HG03575 (cell line): ENCODE results near the gene HECW1.

Experiments used
- ATAC-seq: cut with Tn5 transposase; IDR thresholded peaks from one replicate; pipeline ENCODE4 v1.9.1; 2021; ENCODE audit not compliant: unreplicated experiment, insufficient number of reproducible peaks, low FRiP score; ENCODE audit errors: extremely low read depth

The HECW1 gene

DNA sequence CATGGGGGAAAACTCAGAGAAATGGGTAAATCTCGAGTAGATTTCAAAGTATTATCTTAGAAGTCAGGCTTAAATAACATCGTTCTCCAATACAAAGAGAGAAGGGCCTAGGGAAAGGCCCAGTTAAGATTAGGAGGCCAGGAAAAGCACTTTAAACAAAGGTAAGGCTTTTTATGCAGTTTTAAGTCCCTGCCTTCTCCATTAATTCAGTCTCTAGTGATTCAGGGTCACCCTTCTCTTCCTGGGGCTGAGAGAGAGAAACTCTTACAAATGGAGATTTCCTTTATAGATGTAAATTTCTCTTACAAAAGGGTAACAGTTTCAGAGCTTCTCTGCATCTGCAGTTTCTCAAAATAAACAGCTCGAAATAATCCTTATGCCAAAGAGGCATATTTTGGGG lies 179.3 kb downstream of the HECW1 start:
- ATAC-seq = no peak

DNA sequence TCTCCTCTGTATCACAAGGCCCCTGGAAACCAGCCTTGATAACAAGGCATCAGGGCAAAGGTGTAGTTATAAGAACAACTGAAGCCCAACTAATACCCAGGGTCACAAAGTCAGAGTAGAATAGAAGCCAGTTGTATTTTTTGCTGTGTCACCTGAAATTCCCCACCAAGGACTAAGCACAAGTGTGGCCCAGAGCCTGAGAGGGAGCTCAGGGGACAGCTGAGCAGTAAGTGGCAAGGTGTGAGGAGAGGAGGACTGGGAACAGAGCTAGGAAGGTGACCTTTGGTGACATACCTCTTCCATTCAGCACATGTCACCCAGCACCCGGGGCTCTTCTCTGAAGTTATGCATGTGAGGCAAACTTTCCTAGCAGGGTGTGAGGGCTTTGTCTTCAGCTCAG lies 179.9 kb downstream of the HECW1 start:
- no peak for ATAC-seq

DNA sequence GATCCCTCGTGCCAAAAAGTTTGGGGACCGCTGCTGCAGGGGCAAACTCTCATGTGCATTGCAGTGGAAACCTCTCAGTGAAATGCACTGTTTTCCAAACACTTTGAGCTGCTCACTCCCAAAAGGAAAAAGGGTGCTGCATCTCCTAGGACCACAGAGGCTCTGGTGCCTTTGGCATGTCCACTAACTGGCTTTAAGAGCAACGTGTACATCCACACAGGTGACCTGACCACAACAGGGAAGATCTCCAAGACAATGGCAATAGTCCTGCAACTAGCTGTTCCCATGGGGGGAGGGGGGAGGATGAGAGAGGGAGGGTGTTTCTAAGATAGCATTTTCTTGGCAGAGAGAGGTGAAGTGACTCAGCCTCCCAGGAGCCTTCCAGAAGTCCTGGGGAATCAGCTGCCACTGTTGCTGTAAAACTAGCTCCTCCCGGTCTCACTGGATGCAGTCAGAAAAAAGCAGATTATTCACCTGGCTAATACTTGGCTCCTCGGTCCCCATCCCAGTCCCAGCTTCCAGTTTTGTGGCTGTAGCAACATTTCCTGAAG lies 181.7 kb downstream of the HECW1 start:
- no peak for ATAC-seq

DNA sequence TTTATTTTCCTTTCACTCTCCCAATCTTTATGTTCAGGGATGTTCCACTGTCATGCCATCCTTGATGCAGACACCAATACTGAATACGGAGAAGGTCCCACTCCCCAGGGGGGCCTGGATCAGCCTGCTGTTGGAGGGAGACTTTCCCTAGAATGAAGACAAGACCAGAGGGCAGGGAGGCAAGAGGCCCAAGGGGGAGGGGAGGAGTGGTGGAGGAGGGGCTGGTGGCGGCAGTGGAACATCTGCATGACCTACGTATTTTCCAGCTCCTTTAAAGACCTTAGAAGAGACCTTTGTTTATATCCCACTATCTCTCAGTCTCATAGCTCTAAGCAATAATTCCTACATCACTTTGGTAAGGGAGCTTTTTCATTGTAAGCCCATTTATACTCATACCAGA lies 183.0 kb downstream of the HECW1 start:
- ATAC-seq = no peak

DNA sequence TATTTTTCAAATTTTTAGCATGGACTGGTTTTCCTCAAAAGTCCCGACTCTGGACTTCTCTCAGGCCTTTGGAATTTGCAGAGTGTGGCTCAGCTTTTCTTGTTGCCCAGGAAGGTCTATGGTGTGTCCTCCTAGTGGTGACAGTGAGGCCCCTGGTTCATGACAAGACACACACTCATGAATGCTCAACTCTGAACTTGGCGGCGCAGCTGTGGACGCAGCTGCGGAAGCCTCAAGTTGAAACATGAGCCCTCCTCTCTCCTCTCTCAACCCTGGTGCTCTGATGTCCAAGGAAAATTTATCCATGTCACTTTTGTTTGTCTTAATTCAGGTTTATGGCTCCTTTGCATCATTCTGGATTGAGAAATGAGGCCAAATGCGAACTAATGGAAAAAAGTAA lies 183.9 kb downstream of the HECW1 start:
- ATAC-seq = no peak

DNA sequence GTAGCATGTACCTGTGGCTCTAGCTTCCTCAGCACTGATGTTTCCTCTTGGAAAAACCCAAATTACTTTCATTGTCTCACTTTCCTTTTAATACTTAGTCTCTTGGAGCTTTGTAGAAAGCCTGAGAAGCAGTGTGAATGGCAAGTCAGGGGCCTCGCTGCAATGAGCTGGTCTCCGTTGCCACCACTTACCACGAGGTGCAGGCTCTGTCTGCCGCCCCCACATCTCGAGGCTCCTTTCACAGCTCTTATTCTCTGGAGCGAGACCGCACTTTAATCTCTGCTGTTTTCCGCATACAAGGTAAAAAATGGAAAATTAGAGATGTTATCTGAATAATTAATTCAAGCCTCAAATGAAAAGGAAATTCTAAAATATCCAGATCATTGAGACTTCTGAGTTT lies 186.2 kb downstream of the HECW1 start:
- no peak for ATAC-seq

DNA sequence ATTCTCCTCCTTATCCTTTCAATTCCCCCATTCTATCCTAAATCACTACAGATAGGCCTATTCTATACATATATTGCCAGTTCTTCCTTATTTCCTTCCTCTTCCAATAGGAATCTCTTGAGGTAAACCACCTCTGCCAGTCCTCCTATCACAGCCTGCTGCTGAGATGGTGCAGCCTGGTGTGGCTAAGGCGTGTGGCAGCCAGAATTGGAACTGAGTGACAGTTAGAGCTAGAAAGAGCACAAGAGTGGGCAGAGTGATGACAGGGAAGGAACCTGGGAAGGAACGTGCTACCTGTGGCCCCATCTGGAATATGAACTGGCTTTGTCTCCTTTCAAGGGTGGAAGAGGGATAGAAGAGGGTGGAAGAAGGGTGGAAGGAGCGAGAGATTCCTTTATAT lies 187.7 kb downstream of the HECW1 start:
- no peak for ATAC-seq

DNA sequence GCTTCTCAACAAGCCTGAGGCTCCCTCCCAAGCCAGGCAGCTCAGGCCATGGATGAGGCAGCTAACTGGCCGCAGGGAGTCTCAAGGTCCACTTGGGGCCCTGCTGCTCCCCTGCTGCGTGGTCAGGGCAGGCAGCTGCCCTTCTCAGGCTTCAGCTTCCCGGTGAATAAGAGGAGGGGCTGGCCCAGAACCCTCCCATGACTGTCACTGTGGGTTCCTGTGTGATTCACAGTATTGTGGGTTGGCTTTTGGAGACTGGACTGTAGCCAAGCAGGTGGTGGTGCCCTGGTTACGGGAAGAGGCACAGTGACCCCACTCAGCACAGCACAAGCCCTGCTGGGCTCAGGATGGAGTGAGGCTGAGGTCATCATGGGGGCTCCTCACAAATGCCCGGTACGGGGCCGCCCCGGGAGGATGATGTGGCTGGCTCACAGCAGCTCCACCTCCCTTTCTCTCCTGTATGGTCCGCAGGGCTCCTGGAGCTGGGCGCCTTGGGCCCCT lies 189.8 kb downstream of the HECW1 start:
- no peak for ATAC-seq

DNA sequence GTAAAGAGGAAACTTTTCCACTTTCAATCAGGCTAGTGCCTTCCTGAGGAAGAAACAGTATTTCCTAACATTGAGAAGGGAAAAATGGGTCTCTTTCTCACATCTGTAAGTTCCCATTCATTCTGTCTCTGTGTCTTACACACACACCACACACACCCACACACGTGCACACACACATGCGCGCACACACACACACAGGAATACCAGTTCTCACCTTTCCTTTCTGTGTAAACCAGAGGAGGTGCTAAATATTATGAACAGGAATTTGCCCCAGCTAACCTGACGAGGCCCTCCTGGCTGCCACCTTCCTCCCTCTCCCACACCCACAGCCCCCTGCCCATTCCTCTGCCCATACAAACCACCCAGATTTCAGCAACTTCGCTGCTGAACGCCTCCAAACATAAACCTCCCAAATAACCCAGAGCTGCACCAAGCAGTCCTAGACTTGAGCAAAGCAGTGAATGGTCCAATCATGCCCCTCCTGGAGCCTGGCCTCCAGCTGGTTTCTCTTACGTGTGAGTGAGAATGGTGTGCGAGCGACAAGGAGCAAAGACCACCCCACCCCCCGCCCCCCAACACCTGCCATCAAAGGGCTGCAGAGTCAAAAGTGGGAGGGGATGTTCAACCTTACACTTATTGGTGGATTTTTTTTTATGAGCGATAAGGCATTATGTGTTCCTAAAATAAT lies 190.5 kb downstream of the HECW1 start:
- ATAC-seq = no peak

DNA sequence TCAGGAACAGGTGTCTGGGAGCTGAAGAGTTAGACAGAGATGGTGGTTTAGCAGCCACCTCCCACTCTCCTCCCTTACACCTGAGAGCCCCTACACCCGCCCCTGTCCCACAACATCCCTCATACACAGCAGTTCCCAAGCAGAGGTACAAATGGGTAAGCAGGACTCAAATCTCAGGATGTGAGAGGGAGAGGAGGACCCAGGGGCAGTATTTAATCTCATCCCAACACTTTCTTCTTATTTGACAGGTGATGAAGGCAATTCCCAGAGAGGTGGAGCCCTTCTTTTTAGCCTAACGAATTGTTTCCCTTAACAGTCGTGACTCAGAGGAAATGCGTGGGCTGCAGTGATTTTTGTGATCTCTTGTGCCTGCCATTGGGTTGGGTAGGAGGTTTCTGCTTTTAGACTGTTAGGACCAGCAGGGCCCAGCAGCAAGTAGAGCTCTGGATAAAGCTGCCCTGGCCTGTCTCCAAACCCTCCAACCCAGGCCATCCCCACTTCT lies 191.3 kb downstream of the HECW1 start:
- no peak for ATAC-seq

DNA sequence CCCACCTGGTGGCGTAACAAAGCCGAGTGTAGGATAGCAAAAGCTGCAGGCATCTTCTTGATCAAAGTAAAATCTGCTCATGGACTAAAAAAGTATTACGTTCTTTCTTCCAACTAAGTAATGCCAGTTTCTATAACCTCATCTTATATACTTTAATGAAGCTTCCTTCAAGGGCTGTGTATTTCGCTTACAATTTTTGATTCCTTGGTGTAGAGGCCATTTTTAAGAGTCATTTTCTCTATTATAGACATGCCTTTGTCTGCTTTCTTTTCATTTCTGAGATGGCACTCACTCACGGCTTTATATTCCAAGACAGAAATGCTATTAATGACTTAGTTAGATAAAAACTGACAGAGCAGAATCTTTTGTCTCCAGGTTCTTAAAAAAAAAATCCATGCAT lies 194.0 kb downstream of the HECW1 start:
- ATAC-seq = no peak

DNA sequence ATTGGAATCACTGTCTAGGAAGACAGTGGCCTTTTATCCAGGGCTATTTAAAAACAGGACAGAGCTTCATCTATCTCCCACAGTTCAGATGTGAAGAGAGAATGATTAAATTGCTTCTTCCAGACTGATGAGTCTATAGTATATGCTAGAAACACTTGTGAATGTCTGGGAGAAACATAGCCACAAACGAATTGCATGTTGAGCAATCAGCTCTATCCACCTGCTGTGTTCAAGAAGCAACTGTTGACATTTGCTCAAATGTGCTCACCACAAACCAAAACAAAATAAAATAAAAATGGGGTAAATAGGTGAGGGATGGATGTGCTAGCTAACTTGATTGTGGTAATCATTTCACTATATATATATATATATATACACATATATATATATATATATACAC lies 195.1 kb downstream of the HECW1 start:
- ATAC-seq = no peak

DNA sequence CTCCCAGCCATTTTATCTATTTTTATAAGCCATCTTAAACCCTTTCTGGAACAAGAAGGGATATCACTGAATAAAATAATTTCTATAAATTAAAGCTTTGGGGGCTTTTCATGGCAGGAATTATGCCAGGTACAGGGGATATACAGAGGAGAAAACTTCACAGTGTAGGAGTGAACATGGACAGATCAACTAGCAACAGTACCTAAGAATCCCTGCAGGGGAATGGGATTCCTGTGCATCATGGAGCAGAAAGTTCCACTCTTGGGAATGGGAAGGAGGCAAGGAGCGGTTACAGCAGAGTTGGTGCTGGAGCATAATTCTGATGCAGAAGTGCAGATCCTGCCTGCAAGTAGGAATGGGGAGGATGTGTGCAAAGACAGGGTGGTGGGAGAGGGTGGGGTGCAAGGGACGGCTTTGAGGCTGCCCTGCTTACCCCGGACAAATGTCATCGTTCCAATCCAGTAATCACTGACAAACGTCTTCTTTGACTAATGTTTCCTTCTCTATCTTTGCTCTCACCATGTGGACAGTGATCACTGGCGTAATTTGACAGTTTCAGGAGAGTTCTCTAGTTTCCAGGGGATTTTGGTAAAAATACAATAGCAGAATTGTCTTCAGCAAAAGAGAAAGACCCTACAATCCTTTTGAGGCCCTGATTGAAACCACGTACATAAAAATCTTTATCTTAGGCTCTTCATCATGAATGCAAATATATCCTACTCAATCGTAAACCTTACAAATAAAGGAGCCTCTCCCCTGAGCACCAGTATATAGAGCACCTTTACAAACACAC lies 196.7 kb downstream of the HECW1 start:
- ATAC-seq = peak; percentile 42

DNA sequence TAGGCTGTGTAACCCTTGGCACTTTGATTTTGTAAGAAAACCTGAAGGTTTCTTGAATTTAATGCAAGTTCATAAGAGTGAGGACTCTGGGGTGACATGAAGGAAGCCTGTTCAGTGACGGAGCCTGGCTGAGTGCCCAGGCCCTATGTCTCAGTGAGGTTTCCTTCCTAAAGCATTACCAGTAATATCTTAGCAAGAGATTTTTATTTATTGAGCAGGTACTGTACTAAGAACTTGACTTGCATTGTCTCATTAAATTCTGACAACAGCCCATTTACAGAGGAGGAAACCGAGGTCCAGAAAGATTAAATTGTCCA lies 197.2 kb downstream of the HECW1 start:
- ATAC-seq = peak; percentile 14

DNA sequence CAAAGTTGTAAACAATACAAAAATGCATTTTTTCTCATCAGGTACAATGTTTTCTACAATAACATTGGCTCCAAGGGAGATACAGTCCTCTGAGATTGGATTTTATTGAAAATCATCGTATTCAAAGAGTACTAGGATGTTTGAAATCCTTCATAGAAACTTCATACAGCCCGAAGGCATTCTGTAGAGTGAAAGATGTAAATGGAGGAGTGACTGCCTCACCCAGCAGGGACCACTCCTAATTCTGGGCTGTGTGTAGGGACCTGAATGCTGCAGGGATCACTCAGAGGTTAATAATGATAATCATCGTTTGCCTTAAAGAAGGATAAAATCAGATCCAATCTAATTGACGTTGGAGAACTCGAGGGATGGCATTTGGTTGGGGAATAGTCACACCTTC lies 198.6 kb downstream of the HECW1 start:
- ATAC-seq = no peak

DNA sequence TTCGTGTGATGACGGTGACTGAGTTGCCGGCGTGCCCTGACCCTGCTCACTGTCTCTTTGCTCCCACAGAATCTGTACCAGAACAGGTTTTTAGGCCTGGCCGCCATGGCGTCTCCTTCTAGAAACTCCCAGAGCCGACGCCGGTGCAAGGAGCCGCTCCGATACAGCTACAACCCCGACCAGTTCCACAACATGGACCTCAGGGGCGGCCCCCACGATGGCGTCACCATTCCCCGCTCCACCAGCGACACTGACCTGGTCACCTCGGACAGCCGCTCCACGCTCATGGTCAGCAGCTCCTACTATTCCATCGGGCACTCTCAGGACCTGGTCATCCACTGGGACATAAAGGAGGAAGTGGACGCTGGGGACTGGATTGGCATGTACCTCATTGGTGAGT lies 199.2 kb downstream of the HECW1 start:
- no peak for ATAC-seq

DNA sequence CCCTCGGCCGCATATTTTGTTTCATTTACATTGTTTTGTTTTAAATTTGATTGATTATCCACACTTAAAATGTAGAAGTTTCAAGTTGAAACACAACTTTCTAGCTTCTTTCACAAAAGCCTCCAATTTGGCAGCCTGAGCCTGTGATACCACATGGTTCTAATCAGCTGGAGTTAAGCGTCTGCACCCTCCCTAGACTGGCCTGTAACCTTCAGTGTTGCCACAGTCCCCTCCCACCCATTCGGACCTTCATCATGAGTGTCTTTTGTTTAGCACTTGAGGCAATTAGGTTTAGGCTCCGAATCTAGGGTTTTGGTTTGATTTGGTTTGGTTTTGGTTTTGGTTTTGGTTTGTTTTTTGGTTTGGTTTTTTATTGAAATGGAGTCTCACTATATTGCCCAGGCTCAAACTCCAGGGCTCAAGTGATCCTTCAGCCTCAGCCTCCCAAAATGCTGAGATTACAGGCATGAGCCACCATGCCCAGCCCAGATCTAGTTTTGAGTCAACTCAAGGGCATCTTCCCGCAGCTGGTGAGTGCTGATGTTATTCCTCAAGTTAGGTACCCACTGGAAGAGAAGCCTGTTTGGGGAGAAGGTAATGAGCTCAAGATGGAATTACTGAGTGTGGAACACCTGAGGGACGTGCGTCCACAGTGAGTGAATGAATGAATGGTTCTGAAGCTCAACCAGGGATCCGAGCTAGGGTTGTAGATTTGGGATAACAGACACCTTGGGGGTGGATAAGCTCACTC lies 201.4 kb downstream of the HECW1 start:
- ATAC-seq = no peak

DNA sequence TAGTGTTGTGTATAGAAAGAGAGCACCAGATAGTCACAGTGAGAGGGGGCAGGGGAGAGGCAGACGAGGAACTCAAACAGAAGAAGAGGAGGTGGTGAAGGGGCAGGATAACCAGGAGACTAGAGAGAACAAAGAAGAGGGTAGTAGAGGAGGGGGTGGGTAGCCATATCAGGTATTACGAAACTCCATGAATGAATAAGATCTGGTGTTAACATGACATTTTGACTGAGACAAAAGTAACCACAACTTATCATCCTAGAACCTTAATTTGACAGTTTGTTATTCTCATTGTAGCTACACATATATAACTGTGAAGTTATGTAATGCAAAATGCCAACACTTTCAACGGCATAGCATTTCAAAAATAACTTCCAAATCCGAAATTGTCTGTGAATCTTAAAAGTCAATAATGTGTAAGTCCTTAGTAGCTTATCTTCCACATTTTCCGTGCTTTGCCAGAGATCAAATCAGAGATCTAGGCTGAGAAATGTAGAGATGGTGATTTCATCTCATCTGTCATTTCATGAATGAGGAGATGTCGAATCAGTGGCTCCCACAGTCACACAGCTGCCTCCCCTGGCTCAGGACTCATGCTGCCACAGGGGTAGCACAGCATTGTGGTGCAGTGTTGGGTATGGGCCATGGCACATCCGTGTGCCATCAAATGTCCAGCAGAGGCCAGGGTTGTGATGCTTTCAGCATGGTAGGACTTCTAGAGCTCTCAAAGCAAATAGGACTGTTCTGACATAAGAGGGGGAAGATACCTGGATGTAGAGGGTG lies 202.1 kb downstream of the HECW1 start:
- ATAC-seq = no peak

DNA sequence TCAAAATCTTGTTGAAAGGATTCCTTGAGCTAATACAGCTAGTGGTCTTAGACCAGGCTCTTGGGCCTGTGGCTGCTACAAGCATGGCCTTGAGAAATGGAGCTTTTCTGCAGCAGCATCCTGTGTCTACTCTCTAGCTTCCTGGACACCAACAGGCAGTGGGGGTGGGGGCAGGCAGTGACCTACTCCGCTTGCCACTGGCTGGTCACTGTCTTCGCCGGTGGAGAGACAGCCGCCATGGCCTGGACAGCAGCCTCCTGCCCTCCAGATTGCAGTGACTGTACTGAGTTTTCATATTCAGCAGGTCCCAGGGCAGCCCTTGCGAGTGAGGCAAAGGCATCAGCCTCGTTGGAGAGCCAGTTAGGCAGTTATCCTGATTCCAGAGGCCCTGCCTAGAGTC lies 204.6 kb downstream of the HECW1 start:
- ATAC-seq = no peak
